Measurements from ENCODE around the gene MRM2. TPM values are rescaled to one million over a fixed set of nuclear protein-coding genes. Genes with fewer than 3 reads are reported as not detected.
"Not testable (repeated sequence)": the region's sequence is repeated elsewhere in the genome, so short reads cannot be mapped to it uniquely, and the experiment has no call there.

MRM2 gene
- 17.3 TPM for total RNA-seq

DNA sequence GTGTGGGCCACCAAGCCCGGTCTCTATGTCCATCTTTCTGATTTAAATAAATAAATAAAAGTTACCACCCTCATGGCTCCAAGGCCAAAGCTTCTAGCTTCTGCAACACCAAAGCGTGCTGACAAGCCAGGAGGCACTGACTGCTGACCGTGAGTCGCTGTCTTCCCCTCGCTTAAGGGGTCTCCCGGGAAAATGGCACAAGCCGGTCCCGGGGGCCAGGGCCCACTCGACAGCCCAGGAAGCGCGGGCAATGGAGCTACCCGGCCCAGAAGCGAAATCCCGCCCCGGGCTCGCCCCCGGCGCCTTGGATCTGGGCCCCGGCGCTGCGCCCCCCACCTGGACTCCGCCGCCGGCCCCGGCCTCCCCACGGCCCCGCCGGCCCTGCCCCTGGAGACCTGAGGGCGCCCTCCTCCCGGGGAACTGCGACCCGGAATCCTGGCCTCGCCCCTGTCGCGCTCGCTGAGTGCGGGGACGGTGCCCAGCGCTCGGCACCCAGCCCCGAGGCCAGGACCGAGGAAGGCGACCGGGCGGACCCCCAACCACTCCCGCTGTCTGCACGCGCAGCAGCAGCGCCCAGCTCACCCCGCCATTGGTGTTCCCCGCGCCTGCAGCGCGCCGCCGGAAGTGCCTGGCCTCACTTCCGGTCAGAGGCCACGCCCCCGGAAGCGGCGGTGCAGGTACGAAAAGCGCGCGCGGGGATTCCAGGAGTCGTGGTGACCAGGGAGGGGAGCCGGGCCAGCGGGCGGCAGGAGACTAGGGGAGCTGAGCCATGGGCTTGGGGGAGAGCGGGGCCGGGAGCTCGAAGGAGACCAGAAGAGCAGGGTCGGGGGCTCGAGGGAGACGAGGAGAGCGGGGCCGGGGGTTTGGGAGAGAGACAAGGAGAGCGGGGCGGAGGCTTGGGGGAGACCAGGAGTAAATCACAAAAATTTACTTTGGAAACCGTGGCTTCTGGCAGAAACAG is at the start of gene MRM2, which contains the start of gene NUDT1:
TSS of gene MRM2 (minus strand) at position 626 of the 961 bp plus-strand sequence. CDS start at position 590, 36 bp downstream.
TSS of gene NUDT1 (plus strand) at position 647 of the 961 bp plus-strand sequence. CDS start 2,349 bp downstream, outside the sequence.
- peak; percentile 75 for ATAC-seq

DNA sequence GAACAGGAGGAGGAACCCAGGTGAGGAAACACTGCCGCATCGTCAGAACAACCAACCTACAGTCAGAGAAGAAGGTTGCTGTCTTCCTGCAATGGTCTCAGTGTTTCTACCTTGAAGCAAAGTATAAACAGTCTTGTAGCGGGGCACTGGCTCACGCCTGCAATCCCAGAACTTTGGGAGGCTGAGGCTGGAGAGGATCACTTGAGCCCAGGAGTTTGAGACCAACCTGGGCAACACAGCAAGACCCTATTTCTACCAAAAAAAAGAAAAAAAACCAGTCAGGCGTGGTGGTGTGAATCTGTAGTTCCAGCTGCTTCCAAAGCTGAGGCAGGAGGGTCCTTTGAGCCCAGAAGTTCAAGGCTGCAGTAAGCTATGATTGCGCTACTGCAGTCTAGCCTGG is 48.9 kb upstream of the MRM2 start:
- ATAC-seq, result no peak

DNA sequence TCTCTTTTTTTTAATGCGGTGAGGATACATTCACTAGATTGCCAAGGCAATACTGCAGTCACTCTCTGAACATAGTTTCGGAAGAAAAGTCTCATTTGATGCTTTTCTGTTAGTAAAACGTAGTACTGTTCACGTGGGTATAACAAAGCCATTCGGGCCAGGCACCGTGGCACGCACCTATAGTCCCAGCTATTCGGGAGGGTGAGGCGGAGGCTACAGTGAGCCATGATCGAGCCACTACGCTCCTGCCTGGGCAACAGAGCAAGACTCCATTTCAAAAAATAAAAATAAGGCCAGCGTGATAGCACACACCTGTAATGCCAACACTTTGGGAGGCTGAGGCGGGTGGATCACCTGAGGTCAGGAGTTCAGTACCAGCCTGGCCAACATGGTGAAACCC is 47.6 kb upstream of the MRM2 start:
- ATAC-seq, result no peak

DNA sequence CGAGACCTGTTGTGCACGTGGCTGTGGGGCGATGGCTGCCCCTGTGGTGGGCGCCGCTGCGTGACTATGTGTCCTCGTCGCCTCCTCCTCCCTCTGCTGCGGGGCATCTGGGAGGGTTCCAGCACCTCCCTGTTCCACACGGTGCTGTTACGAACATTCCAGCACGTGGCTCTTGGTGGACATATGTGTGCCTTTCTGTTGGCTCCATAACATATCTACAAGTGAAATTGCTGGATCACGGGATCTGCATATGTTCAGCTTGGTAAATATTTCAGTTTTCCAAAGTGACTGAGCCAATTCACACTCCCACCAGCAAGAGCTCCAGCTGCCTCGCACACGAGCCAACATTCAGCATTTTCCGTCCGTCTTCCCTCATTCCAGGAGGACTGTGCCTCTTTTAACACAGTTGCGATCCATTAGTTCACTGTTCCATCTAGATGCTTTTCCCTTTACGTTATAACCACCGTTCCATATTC is 47.1 kb upstream of the MRM2 start:
- no peak for ATAC-seq

DNA sequence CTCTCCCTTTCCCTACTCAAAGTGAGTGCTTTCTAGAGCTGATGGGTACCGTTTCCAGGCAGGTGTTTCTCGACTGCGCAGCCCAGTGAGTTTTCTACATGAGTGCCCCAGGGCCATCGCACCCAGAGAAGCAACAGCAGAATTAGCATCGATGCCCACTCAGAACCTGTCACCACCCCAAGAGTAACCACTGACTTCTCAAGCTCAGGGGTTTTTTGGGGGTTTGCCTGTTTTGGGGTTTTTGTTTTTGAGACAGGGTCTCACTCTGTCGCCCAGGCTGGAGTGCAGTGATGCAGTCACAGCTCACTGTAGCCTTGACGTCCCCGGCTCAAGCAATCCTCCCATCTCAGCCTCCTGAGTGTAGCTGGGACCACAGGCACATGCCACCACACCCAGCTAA is 46.5 kb upstream of the MRM2 start:
- no peak for ATAC-seq

DNA sequence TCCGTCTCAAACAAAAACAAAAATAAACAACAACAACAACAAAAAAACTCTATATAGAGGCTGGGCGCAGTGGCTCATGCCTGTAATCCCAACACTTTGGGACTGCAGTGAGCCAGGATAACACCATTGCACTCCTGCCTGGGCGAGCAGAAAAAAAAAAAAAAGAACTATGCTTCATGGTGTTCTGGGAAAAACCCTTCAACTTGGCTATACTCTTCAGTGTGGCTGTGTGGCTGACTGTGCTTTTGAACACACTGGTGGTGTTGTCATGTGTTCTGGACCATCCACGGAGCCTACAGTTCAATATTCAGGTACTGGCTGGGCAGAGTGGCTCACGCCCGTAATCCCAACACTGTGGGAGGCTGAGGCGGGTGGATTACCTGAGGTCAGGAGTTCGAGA is 45.7 kb upstream of the MRM2 start:
- no peak for ATAC-seq

DNA sequence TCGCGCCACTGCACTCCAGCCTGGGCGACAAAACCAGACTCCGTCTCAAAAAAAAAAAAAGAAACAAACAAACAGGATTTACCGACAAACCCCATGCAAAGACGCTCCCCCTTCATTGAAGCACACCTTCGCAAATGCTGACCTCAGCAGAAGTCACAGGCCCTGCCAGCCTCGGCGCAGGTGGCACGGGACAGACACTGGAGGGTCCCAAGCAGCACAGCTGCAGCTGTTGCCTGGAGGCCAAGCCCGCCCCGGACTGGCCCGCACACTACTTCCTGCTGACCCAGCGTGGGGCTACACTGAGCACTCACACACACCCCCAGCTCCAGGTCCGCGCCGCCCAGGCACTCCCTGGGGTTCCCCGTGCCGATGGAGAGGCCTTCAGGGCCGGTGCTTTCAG is 41.1 kb upstream of the MRM2 start:
- peak; percentile 17 for ATAC-seq

DNA sequence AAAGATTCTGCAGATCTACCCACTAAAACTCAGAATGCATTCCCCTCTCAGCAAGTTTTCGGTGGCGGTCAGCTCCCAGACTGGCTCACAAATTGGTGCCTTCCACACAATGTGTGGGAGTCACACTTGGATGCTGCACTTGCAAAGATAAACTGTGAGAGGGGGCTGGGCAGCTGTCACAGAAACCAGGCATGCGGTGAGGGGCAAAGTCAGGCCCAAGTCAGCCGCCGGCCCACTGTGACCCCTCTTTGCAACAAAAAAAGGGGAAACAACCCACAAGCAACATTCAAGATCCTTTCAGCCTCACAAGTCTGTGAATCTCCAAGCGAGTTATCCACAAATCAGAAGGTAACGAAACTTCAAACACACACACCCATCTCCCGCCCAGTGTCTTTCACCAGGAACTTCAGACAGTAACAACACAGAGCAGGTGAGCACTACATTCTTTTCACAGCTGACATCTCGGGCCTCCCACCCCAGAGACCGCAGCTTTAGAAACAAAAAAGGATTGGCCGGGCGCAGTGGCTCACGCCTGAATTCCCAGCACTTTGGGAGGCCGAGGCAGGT is 40.3 kb upstream of the MRM2 start:
- ATAC-seq, result no peak

DNA sequence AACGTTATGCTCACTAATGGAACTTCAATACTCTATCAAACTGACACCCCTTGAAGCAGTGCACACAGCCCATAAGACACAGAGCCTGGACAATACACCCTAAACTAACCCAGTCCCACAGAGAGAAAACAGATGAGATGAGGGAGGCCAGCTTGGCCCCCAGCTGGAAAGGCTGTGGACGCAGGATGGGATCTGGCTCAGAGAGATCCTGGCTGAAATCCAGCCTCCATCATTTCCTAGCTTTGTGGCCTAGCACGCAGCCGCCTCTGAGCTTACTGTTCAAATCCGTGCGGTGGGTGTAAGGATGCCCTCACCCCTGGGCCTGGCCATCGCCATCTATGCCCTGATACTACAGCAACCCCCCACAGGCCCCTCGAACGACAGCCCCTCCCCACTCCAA is 39.5 kb upstream of the MRM2 start:
- ATAC-seq, result no peak

DNA sequence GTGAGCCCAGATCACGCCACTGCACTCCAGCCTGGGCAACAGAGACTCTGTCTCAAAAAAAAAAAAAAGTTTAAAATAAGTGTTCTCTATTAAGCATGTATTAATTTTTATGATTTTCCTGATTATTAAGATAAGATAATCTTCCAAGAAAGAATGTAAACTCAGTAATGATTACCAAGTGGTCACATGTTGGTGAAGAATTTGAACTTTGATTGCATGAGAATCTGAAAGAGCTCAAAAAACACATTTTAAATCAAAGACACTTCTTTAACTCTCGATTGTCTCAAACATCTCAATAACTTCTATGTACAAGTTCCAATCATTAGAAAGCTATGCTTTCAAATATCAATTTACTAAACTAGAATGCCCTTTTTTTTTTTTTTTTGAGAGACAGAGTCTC is 38.4 kb upstream of the MRM2 start:
- no peak for ATAC-seq

DNA sequence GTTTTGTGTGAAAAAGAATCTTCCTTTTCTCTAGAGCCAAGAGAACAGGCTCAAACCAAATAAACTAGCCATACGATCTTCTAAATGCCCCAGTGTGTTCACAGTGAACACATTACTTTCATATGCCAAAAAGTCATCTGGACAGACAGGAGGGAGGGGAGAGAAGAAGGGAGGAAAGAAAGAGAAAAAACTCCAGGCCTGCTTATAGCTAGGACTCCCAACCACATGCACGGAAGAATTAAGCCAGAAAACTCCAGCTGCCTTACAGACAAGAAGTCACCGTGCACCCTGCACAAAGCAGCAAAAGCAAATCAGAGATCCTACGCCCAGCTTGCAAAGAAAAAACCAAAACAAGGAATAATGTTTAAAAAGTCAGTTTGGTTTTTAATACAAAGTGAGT is 37.9 kb upstream of the MRM2 start:
- ATAC-seq, result no peak

DNA sequence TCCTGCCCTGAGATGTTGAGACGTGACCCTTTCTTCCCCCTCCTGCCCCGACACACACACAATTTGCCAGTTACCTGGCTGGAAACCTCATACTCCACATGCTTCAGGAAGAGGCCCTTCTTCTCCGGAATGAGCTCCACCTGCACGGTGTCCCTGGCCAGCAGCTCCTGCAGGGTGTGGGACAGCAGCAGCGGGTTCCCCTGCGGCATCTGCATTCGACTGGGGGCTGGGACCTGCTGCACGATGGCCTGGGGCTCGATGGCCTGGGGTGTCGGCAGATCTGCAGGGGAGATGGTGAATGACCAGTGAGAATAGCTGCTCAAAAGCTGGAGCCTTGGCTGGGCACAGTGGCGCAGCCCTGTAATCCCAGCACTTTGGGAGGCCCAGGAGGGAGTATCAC is 36.0 kb upstream of the MRM2 start:
- no peak for ATAC-seq

DNA sequence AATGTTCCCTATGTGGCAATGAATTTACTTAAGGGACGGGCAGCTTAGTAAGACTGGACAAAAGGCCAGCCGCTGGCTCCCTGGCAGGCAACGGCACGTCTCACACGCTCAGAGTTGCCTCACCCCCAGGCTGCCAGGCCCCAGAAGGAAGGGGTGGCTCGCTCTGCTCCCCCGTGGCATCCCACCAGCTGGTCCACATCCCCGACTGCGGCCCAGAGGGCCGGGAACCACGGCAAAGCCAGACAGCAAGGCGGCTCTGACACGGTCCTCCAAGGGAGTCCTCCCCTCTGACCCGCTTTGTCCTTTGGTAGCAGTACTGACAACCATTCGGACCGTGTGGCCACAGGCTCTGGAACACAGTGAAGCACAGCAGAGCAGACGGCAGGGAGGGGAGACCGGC is 34.1 kb upstream of the MRM2 start:
- no peak for ATAC-seq

DNA sequence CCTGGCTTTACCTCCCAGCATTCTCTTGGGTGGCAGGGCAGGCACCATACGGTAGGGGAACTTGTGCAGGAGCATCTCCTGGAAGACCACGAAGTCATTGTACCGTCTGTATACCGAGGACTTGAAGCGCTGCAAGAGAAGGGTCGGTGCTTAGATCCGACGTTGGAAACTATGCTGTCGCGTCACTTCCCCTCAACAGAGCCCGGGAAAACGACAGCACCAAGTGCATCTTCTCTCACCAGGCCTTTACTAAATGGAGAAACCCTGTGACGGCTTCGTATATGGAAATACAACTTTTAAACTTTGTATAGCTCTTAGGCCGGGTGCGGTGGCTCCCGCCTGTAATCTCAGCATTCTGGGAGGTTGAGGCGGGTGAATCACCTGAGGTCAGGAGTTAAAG is 33.1 kb upstream of the MRM2 start:
- no peak for ATAC-seq

DNA sequence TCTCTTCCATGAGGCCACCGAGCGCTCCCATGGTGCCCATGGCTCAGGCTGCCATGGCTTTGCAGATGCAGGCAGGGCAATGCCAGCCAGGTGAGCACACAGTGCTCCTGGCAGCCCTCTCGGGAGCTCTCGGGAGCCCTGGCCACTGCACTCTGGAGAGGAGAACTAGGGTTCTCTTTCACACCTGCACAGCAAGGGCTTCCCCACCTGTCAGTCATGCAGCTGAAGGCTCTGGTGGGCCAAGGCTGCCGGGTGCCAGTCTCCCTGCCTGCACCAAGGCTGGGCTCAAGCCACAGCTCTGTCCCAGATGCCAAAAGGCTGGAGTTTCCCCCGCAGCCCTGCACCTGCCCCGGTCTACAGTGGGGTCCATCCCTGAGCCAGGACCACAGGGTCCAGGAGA is 32.7 kb upstream of the MRM2 start:
- no peak for ATAC-seq

DNA sequence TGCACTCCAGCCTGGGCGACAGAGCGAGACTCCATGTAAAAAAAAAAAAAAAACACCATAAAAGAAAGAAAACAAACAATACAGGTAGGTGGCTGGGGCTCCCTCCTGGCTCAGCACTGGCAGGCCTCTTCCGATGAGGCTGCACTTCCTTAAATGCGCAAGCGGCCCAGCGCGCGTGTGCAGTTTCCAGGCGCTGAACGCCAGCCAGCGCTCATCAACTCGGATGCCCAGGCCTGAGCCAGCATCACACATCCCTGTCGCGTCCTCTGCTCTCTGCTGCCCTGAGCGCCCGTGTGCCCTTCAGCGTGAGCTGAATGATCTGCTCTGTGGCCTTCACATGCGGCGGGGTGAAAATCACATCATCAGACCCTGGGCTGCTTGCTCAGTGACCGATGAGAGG is 31.9 kb upstream of the MRM2 start:
- no peak for ATAC-seq

DNA sequence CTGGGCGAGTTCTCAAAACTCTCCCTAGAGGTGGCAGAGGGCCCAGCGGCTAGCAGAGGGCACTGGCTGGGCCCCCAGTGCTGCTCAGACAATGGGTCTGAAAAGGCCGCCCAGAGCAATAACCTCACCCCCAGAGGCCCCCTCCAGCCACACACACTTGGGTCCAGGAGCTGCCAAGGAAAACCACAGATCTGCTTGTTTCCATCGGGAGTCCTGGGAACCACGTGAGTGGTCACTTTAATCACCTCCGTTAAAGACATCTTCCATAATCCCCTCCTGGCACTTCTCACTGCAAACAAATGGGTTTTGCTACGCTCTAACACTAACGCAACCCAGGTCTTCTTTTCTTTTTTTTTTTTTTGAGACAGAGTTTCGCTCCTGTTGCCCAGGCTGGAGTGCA is 30.0 kb upstream of the MRM2 start:
- no peak for ATAC-seq

DNA sequence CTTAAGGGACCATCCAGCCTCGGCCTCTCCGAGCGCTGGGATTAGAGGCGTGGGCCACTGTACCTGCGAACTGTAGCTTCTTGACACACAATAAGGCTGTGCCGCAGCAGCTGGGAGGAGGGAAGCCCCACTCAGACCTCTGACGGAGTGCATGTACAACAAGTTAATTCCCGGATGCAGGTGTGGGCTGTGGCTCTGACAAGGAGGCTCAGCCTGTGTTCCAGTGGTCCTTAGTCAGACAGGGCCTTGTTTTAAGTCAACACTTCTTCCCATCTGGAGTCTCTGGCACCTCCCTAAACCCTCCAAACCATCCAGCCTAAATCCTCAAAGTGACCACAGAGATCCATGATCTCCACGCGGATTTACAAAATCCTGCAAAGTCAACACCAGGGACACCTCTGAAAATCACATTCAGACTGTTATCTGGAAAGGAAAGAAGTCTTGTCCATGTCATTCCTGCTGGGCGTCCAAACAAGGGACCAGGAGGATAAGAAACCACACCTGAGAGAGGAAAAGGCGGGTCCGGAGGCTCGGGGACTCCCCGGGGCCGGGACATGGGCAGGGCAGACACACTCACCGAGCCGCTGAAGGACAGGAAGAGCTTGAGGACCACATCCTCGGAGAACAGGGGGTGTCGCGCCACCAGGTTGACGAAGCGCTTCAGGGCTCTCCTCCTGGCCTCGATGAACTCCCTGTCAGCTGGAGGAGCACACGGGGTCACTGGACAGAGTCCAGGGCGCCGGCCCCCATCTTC is 29.4 kb upstream of the MRM2 start:
- ATAC-seq, result no peak

DNA sequence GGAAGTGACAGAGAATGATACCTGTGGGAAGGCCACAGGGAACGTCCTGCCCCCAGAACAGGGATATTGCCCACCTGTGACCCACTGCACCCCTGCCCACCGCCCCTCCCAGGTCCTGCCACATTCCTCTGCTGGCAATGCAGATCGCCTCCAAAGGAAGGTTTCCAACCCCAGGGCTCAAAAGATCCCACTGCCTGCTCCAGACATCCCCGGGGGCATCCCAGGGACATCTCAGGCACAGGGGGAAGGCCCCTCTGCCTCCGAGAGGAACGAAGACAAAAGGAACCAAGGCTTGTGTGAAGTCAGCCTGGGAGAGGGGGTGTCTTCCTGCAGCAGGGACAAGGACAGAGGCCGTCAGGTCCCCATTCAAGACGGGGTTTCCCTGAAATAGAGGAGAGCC is 28.5 kb upstream of the MRM2 start:
- no peak for ATAC-seq

DNA sequence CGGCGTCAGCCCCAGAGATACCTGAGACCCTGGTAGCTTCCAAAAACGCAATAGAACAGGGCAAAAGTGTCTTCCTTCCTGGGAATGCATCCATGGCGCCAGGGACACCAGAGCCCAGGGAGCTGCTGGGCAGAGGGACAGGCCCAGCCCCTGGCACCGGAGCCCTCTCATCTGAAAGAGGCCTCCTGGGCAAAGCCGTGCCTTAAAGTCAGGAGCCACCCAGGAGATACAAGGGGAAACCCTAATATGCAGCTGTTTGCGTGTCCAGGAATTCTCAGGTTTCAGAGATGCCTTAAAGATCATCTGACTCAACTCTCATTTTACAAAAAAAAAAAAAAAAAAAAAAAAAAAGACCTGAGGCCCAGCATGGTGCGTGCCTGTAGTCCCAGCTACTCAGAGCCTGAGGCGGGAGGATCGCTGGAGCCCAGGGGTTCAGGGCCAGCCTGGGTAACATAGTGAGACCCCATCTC is 28.0 kb upstream of the MRM2 start:
- ATAC-seq, result no peak

DNA sequence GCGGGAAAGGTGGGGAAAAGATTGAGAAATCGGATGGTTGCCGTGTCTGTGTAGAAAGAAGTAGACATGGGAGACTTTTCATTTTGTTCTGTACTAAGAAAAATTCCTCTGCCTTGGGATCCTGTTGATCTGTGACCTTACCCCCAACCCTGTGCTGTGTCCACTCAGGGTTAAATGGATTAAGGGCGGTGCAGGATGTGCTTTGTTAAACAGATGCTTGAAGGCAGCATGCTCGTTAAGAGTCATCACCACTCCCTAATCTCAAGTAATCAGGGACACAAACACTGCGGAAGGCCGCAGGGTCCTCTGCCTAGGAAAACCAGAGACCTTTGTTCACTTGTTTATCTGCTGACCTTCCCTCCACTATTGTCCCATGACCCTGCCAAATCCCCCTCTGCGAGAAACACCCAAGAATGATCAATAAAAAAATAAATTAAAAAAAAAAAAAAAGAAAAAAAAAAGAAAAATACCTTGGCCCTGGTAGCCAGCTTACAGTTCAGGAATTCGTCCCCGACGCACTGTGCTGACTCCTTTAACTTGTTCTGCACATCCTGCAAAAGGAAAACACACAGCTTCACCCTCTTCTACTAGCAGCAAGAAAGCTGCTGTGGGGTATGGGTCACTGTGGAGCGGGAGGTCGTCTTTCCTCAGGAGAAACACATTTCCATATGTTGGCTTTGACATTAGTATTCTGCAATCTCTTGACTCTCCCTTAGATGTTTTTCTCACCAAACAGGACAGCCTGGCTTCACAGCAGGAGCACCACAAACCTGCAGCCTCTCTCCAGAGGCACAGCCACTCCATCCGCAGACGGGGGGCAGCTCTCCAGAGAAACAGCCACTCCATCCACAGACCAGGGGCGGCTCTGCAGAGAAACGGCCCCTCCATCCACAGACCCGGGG is 27.3 kb upstream of the MRM2 start:
- ATAC-seq, result not testable (repeated sequence)

DNA sequence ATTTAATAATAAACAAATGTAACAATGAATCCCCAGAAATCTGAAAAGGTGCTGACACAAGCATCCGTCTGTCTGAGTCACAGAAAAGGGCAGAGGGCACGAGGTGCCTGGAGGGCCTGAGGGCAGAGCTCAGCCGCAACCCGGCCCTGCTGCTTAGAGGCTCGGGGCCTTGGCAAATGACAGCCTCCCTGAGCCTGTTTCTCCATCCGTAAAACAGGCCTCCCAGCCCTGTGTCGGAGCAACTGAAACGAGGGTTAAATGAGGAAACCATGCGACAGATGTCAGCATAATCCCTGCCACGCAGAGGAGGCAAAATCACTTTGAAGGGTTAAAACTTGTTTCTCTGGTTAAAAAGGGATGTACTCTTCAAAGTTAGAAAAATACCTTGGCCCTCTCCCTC is 24.9 kb upstream of the MRM2 start:
- ATAC-seq, result peak; percentile 91
